Activated naive CD8-positive, alpha-beta T cell treated with anti-CD3 and anti-CD28 coated beads for 36 hours (primary cell): ENCODE measurements around the gene BCHE. TPM values are rescaled to one million over a fixed set of nuclear protein-coding genes. Genes with fewer than 3 reads are reported as not detected.

ENCODE experiments used
- DNase-seq: peaks from one replicate; pipeline ENCODE4 v3.0.0; 2021
- H3K27ac Mint-ChIP-seq: one replicate; pipeline ENCODE4 v1.8.0; 2022; ENCODE audit warnings: mild to moderate bottlenecking, moderate library complexity, mixed read lengths
- H3K27me3 Mint-ChIP-seq: one replicate; pipeline ENCODE4 v1.8.0; 2022; ENCODE audit warnings: mild to moderate bottlenecking, mixed read lengths
- H3K36me3 Mint-ChIP-seq: one replicate; pipeline ENCODE4 v1.8.0; 2021; ENCODE audit warnings: mild to moderate bottlenecking, mixed read lengths
- H3K4me1 Mint-ChIP-seq: one replicate; pipeline ENCODE4 v1.8.0; 2021; ENCODE audit warnings: mixed read lengths
- H3K4me3 Mint-ChIP-seq: one replicate; pipeline ENCODE4 v1.8.0; 2022; ENCODE audit warnings: mild to moderate bottlenecking, moderate library complexity, mixed read lengths
- H3K9me3 Mint-ChIP-seq: one replicate; pipeline ENCODE4 v1.8.0; 2022; ENCODE audit warnings: mixed read lengths
- total RNA-seq, 2 experiments: library from RNA; stranded (reverse); gene quantifications; one replicate each; pipeline ENCODE4 v1.2.3, GENCODE V29; 2021

BCHE gene
- total RNA-seq, 2 experiments from 2014 or later = not detected

DNA sequence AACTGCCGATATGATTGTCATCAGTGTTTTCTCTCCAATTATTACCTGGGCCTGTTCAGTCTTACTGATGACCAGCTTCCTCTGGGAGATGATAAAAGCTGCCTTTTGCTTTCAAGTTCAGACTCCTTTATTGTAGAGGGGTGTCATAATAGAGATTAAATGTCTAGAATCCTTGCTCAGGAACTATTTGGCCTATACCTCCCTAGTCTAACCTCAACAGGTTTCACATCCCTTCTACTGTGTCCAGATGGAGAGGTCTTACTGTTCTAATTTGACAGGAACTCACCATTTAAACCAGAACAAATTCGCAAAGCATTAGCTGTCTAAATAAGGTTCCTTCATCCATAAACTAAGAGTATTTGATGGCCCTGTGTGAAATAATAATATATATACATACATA lies 88.0 kb downstream of the BCHE start:
- Mint-ChIP-seq H3K27ac (no peak overlapping the region), H3K4me1 (no peaks in the 10 kb centered on the region), H3K36me3 (no peaks in the 10 kb centered on the region), H3K9me3 (no peaks in the 10 kb centered on the region), H3K27me3 (no peaks in the 10 kb centered on the region), H3K4me3 (no peak overlapping the region)
- no peak for DNase-seq

DNA sequence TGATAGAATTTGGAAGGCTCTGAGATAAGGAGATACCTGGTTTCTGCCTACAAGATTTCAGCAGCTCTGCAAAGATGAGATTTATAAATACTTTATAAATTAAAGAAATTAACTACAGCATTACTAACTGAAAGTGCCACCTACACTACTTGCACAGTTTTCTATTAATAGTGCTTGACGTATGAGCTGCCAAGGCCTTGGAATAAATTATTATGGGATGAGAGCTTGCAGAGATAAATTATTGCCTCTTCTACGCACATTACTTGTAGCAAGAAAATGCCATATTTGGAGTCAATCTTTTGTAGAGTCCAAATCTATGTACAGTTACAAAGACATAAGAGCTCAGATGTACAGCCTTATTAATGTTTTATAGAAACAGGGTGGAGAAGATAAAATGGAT lies 89.1 kb downstream of the BCHE start:
- no peak for DNase-seq
- Mint-ChIP-seq H3K36me3 (no peaks in the 10 kb centered on the region), H3K27ac (no peak overlapping the region), H3K9me3 (no peaks in the 10 kb centered on the region), H3K4me1 (no peaks in the 10 kb centered on the region), H3K27me3 (no peaks in the 10 kb centered on the region), H3K4me3 (no peak overlapping the region)

DNA sequence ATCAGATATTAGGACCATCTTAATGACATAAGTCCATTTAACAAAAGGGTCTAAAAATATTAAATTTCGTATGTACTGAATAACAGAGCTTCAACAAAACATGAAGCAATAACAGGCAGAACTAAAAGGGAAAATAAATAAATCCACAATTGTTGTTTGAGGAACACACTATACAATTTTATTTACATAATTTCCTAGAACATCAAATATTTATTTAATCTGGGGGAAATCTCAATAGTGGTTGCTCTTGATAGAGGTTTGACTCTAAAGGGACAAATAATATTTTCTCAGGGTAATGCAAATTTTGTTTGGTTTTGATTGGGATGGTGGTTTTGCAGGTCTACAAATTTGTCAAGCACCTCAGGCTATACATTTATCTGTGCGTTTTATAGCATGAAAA lies 90.3 kb downstream of the BCHE start:
- Mint-ChIP-seq H3K9me3 (peaks cover 1% of the 10 kb centered on the region), H3K36me3 (no peaks in the 10 kb centered on the region), H3K4me1 (no peaks in the 10 kb centered on the region), H3K27me3 (no peaks in the 10 kb centered on the region), H3K27ac (no peak overlapping the region), H3K4me3 (no peak overlapping the region)
- DNase-seq = no peak

DNA sequence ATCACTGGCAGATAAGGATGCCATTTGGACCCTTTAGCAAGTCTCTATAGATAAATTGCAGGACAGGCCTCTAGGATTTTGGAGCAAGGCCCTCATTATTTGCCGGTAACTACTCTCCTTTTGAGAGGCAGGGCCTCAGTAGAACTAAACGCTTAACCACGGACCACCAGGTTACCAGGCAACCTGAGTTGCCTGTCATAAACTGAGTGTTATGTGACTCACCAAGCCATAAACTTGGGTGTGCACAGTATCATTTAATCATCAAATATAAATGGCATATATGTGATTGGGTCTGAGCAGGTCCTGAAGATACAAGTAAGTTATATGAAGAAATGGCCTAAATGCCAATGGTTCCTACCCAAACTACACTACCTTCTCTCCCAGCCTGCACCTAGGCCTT lies 93.2 kb downstream of the BCHE start:
- no peaks in the 10 kb centered on the region for H3K36me3 Mint-ChIP-seq
- no peak for DNase-seq
- no peaks in the 10 kb centered on the region for H3K27me3 Mint-ChIP-seq
- H3K4me1 Mint-ChIP-seq = no peaks in the 10 kb centered on the region
- no peak overlapping the region for H3K27ac Mint-ChIP-seq
- peaks cover 1% of the 10 kb centered on the region for H3K9me3 Mint-ChIP-seq
- H3K4me3 Mint-ChIP-seq = no peak overlapping the region

DNA sequence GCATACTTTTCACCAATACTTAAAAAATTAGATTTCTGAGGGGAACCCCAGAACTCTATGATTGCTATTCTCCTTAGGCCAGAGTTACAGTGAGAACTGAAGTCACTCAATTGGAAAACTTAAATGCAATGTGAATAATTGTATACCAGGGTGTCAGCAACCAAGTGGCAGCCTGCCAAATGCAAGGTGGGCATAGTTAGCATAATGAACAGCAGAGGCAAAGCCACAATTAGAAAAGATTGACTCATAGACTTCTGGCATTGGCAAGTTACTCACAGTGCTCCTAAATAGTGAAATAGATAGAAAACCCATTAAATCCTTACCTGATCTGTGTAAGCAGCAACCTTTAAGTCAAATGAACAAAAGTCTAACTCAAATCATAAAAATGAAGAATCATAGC lies 94.9 kb downstream of the BCHE start:
- no peaks in the 10 kb centered on the region for H3K36me3 Mint-ChIP-seq
- H3K4me3 Mint-ChIP-seq = no peak overlapping the region
- no peak for DNase-seq
- no peaks in the 10 kb centered on the region for H3K4me1 Mint-ChIP-seq
- no peak overlapping the region for H3K27ac Mint-ChIP-seq
- H3K27me3 Mint-ChIP-seq = no peaks in the 10 kb centered on the region
- H3K9me3 Mint-ChIP-seq = peaks cover 3% of the 10 kb centered on the region

DNA sequence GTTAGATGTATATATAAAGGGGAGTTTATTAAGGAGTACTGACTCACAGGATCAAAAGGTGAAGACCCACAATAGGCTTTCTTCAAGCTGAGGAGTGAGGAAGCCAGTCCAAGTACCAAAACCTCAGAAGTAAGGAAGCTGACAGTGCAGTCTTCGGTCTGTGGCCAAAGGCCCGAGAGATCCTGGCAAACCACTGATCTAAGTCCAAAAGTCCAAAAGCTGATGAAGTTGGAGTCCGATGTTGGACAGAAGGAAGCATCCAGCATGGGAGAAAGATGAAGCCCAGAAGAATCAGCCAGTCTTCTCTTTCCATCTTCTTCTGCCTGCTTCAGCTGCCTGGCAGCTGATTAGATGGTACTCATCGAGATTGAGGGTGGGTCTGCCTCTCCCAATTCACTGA lies 107.5 kb downstream of the BCHE start:
- Mint-ChIP-seq H3K9me3 (no peaks in the 10 kb centered on the region), H3K36me3 (no peaks in the 10 kb centered on the region), H3K4me3 (no peak overlapping the region), H3K27ac (no peak overlapping the region), H3K27me3 (no peaks in the 10 kb centered on the region), H3K4me1 (no peaks in the 10 kb centered on the region)
- no peak for DNase-seq

DNA sequence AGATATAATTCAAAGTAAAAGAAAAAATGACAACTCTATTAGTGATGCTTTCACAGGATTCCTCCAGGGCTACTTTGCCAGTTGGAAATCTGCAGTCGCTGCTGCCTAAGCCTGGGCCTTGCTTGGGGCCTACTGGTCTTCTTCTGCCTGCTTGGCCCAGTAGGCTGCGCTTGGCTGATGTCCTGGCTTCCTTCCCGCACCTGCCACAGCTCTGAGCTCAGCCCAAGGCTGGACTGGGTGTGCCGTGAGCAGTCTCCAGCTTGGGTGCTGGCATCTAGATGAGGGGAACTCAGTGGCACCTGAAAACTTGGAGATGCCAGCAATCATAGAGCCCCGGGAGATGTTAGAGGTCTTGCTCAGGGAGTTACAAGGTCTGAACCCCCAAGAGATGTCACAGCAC lies 108.3 kb downstream of the BCHE start:
- Mint-ChIP-seq H3K4me3 (no peak overlapping the region), H3K9me3 (no peaks in the 10 kb centered on the region), H3K27me3 (no peaks in the 10 kb centered on the region), H3K4me1 (no peaks in the 10 kb centered on the region), H3K36me3 (no peaks in the 10 kb centered on the region), H3K27ac (no peak overlapping the region)
- DNase-seq = no peak

DNA sequence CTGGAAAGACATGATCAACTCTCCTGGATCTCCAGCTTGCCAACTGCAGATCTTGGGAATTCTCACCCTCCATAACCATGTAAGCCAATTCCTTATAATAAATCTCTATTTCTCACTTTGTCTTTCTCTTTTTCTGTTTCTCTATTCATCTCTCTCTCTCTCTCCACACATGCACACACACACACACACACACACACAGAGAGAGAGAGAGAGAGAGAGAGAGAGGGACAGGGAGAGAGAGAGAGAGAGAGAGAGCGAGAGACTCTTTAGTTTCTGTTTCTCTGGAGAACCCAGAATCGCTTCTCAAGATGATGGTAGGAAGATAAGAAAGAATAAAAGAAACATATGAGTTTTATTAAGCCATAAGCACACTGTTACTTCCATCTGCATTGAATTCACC lies 111.9 kb downstream of the BCHE start:
- Mint-ChIP-seq H3K27me3 (no peaks in the 10 kb centered on the region), H3K4me1 (no peaks in the 10 kb centered on the region), H3K27ac (no peak overlapping the region), H3K36me3 (no peaks in the 10 kb centered on the region), H3K4me3 (no peak overlapping the region), H3K9me3 (no peaks in the 10 kb centered on the region)
- DNase-seq = no peak
